WI38 (cell line): ENCODE measurements around the gene DPF3.

Experiments
- H3K4me3 ChIP-seq: 2 replicates; pipeline ENCODE4 v1.5.1; 2011; ENCODE audit warnings: low read depth, mild to moderate bottlenecking, control low read depth, low read length
- TF ChIP-seq, protein P1 (sequence below): IDR thresholded peaks from 2 replicates; pipeline ENCODE4 v1.5.1; 2012; ENCODE audit warnings: low read depth, mild to moderate bottlenecking, control low read depth, low read length

Gene DPF3

DNA sequence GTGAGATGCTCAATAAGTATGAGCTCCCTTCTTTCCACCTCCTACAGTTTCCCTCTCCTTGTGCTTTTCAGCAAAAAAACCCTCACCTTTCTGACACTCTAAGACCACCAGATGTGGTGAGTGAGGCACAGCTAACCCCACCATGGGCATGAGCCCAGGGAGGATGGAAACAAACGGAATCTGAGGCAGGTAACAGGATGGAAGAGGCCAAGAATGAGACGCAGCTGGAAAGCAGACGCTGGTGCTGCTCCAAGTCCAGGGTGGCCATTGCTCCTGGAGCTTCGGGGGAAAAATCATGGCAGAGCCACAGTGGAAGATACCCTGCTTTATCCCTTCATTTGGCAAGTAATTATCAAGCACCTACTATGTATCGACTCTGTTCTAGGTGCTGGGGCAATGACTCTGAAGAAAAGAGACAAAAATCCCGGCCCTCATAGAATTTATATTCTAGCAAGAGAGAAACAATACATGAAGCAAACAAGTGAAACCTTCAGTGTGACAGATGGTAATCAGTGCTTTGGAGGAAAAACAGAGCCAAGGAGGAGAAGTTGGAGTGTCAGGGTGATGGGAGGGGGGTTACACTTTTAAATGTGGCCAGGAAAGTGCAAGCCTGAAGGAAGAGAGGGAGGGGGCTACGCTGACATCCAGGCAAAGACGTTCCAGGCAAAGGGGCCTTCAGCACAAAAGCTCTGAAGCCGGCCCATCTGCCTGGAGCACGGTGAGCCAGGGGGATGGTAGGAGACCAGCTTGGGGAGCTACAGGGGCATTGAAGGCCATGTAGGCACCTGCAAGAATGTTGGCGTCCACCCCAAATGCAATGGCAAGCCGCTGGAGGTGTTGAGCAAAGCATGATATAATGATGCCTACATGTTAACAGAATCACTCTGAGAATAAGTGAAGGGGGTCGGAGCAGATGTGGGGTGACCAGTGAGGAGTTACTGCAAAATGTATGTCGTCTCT, 154.2 kb downstream of the DPF3 start:
- no peak overlapping the region for H3K4me3 ChIP-seq
- TF ChIP-seq, protein P1, sequence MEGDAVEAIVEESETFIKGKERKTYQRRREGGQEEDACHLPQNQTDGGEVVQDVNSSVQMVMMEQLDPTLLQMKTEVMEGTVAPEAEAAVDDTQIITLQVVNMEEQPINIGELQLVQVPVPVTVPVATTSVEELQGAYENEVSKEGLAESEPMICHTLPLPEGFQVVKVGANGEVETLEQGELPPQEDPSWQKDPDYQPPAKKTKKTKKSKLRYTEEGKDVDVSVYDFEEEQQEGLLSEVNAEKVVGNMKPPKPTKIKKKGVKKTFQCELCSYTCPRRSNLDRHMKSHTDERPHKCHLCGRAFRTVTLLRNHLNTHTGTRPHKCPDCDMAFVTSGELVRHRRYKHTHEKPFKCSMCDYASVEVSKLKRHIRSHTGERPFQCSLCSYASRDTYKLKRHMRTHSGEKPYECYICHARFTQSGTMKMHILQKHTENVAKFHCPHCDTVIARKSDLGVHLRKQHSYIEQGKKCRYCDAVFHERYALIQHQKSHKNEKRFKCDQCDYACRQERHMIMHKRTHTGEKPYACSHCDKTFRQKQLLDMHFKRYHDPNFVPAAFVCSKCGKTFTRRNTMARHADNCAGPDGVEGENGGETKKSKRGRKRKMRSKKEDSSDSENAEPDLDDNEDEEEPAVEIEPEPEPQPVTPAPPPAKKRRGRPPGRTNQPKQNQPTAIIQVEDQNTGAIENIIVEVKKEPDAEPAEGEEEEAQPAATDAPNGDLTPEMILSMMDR = no peak

DNA sequence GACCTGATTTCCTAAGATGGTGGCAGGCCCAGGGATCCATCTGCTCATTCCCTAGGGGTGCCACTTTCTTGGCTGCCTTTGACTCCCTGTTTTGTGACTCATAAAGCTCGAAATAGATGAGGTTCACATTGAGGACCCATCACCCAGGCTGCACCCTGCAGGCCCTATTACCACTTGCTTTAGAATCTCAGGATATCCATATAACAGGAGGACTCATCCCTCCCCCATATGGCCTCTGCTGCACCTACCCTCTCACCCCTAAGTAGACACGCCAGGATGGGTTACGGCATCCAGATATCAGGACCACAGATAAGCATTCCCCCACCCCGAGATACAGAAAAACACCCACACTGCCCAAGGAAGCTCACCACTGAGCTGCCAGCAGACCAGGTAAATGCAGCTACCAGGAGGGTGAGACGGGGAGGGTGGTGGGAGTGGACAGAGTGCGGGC, 155.7 kb downstream of the DPF3 start:
- TF ChIP-seq, protein P1 = no peak
- no peak overlapping the region for H3K4me3 ChIP-seq

DNA sequence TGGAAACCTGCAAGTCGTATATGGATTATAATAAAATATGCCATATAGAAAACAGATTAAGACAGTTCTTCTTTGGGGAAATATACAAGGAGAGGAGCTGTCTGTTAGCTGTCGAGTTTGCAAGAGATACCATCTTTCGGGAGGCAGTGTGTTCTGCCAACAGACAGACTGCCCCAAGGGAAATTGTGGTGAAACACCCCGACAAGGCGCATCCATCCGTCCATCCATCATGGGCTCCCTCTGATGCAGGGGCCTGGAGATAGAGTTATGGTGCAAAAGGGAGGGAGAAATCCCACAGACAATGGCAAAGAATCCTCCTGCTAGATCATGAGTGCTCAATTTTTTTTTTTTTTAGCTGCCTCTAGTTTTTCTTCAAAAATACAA, 156.3 kb downstream of the DPF3 start:
- H3K4me3 ChIP-seq = no peak overlapping the region
- TF ChIP-seq, protein P1 = no peak

DNA sequence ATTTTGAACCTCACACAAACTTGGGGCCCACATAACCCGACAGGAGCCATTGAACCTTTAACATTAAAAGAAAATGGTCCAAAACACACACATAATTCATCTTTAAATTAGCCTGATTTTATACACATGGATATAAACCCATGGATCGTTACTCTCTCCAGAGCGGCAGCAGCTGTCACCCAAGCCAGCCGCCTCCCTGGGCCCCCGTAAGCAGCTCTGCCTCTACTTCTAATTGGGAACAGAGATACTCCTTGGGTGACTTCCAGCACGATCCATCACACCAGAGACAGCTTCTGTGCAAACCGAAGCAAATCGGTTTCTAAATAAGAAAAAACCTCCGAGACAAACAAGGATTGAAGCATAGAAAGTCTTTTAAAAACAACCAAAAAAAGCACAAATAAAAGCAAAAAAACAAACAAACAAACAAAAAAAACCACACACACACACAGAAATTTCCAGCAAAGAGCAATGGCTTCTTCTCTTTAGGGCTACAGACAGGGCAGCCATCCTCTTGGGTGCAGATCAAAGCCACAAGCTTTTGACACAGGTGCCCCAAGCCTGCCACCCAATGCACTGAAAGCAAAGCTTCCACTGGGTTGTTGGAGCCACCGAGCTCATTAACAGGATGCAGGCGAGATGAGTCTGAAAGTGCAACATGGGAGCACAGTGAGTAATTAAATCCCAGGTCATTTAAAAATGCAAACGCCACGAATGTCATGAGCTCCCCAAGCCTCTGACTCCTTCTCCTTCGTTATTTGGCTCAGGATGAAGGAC, 156.9 kb downstream of the DPF3 start:
- no peak overlapping the region for H3K4me3 ChIP-seq
- TF ChIP-seq, protein P1 = no peak

DNA sequence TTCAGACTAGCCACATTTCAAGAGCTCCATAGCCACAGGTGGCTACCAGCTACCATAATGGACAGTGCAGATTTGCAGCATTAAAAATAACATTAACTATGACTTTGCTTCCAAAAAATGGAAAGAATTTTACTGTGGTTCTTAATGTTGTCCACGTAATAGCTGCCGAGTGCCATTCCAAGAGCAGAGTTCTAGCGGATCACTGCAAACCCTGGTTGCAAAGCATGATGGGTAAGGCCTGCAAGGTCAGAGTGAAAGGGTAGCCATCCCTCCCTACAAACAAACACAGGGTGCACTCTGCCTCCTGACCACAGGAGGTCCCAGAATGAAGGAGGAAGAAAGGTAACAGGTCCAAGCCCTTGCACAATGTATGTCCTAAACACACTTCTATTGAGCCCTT, 157.6 kb downstream of the DPF3 start:
- no peak overlapping the region for H3K4me3 ChIP-seq
- TF ChIP-seq, protein P1 = no peak

DNA sequence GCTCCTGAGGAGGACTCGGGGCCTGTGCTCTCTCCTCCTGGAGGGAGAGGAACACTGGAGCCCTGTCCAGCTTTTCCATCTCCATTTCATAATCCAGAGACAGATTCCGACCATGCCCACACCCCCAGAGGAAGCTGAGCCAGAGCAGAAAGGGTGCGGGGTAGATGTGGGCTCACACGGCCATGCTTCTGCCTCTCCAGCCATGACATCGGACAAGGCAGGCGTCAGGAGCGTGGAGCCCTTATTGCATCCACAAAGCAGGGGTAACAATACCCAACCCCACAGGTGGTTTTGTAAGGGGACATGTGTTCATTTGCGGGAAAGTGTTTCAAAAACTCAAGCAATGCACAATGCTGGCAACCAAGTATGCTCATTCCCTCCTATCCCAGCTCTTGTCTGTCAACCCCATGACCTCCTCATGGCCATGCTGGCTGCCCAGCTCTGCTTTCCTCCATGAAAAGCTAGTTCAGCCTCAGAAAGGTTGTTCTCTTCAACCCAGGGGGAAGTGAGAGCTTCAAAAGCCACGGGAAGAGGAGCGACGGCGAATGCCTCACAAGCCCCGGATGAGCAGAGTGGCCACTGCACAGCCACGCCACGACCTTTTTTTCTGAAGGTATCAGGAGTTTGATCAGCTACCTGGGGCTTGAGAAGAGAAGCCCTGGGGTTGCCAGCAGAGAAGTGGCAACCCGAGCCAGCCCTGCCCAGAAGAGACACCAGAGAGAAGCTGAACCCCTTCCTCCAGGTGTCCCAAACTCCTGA, 161.7 kb downstream of the DPF3 start:
- TF ChIP-seq, protein P1 = no peak

More for the DNA sequence above, 161.7 kb downstream of the DPF3 start:
- H3K4me3 ChIP-seq = no peak overlapping the region
